GM20000 (cell line): ENCODE data around the gene CHST8.

ENCODE experiments used
- DNase-seq: peaks from one replicate; pipeline ENCODE4 v3.0.0; 2012; ENCODE audit warnings: low spot score
- TF ChIP-seq, protein P1 (sequence below): IDR thresholded peaks from 2 replicates; pipeline ENCODE4 v1.5.1; 2012; ENCODE audit warnings: mild to moderate bottlenecking, control low read depth; ENCODE audit errors: extremely low read depth, missing control alignments

The CHST8 gene

DNA sequence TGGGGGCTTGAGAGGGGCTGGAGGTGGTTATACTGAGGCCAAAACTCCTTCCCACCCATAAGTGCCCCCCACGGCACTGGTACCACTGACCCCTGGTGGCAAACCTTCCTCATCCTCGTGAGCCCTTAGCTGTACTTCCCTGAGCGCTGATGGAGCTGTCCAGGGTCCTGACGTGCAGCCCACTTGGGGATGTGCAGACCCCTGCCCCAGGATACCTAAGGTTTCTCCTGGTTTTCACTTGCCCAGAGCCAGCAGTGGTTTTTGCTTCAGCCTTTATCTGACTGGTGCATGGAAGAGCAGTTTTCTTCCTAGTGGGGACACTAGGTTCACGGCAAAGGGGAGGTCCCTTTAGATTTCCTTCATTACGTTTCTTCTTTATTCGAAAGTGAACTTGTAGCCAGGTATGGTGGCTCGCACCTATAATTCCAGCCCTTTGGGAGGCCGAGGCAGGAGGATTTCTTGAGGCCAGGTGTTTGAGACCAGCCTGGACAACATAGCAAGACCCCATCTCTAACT is 146.2 kb downstream of the CHST8 start:
- DNase-seq: no peak
- TF ChIP-seq, protein P1, sequence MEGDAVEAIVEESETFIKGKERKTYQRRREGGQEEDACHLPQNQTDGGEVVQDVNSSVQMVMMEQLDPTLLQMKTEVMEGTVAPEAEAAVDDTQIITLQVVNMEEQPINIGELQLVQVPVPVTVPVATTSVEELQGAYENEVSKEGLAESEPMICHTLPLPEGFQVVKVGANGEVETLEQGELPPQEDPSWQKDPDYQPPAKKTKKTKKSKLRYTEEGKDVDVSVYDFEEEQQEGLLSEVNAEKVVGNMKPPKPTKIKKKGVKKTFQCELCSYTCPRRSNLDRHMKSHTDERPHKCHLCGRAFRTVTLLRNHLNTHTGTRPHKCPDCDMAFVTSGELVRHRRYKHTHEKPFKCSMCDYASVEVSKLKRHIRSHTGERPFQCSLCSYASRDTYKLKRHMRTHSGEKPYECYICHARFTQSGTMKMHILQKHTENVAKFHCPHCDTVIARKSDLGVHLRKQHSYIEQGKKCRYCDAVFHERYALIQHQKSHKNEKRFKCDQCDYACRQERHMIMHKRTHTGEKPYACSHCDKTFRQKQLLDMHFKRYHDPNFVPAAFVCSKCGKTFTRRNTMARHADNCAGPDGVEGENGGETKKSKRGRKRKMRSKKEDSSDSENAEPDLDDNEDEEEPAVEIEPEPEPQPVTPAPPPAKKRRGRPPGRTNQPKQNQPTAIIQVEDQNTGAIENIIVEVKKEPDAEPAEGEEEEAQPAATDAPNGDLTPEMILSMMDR: no peak

DNA sequence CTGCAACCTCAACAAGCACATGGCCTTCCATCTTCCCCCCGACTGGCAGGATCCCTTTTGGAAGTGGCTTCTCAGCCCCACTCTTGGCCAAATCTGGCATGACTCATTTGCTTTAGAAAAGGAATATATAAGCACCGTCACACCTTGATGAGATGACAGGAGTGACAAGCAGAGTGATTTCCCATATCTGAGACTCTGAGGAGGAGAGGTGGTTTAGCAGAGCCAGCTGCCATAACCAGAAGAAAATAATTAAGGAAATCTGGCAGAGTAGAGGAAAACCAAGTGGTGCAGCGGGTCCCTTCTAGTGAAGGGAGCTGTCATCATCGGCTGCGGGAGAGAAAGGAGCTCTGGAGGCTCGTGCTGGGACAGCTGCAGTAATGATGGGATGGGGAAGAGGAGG is 147.5 kb downstream of the CHST8 start:
- TF ChIP-seq, protein P1: no peak
- no peak for DNase-seq

DNA sequence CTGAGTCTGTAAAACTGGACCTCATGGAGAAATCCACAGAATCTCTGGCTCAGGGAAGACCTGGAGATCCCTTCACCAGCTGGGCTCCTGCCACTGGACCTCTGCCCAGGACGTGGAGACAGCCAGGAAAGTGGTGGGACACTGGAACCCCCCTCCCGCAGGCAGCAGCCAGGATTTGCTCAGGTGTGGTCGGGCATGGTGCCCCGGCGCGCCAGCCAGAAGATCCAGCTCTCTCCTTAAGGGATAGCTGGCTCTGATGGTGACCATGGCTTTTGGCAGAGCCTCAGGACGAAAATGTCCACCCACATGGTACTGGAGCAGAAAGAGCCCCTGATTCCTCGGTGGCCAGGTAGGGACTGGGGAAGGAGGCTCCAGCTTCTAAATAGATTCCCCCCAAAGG is 148.4 kb downstream of the CHST8 start:
- TF ChIP-seq, protein P1: no peak
- DNase-seq: no peak

DNA sequence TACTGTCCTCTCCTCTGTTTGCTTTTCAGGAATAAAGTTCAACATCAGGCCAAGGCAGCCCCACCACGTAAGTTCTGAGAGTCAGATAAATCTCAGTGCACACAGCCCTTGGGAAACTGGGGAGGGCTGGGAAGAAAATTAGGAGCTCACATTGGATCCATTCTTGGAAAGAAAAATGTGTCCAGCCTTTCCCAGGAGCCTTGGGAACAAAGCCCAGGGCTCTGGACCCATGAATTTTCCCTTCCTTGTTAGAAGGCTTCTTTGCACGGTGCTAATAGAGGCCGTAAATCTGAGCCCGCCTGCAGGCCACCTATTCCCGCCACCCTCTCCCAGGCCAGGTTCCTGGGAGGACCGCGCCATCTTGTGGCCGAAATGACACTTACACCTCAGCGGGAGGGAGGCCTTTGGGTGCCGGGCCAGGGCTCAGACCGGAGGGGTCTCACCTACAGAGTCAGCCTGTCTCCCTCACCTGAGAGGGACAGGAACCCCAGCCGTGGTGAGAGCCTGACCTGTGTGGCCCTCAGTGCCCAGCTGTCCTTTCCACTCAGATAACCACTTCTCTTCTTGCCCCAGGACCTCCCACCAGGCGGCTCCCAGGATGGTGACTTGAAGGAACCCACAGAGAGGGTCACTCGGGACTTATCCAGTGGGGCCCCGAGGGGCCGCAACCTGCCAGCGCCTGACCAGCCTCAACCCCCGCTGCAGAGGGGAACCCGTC is 149.8 kb downstream of the CHST8 start:
- DNase-seq: peak; percentile 86
- TF ChIP-seq, protein P1: peak; percentile 78

DNA sequence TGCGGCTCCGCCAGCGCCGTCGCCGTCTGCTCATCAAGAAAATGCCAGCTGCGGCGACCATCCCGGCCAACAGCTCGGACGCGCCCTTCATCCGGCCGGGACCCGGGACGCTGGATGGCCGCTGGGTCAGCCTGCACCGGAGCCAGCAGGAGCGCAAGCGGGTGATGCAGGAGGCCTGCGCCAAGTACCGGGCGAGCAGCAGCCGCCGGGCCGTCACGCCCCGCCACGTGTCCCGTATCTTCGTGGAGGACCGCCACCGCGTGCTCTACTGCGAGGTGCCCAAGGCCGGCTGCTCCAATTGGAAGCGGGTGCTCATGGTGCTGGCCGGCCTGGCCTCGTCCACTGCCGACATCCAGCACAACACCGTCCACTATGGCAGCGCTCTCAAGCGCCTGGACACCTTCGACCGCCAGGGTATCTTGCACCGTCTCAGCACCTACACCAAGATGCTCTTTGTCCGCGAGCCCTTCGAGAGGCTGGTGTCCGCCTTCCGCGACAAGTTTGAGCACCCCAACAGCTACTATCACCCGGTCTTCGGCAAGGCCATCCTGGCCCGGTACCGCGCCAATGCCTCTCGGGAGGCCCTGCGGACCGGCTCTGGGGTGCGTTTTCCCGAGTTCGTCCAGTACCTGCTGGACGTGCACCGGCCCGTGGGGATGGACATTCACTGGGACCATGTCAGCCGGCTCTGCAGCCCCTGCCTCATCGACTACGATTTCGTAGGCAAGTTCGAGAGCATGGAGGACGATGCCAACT is 150.5 kb downstream of the CHST8 start:
- no peak for DNase-seq
- TF ChIP-seq, protein P1: no peak

DNA sequence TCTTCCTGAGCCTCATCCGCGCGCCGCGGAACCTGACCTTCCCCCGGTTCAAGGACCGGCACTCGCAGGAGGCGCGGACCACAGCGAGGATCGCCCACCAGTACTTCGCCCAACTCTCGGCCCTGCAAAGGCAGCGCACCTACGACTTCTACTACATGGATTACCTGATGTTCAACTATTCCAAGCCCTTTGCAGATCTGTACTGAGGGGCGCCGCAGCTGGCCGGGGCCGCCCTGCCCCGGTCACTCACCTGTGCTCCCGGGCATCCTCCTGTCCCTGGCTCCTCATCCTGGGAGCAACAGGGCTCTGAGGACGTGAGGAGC is 151.1 kb downstream of the CHST8 start:
- no peak for DNase-seq
- TF ChIP-seq, protein P1: no peak
